AG04450 (cell line): ENCODE measurements around the gene RAB4A. TPM values are rescaled to one million over a fixed set of nuclear protein-coding genes. Genes with fewer than 3 reads are reported as not detected.

Experiments used
- CTCF ChIA-PET: fragments of 300-600, 350-600 bp; formaldehyde crosslinking; extraction: SDS; loops from one replicate; lab custom pipeline; 2022; ENCODE audit warnings: antibody characterized with exemption, inconsistent platforms; lab: Charles Lee
- POLR2A ChIA-PET: fragments of 350-600 bp; formaldehyde crosslinking; extraction: SDS; loops from one replicate; lab custom pipeline; 2021; ENCODE audit warnings: antibody characterized with exemption, inconsistent platforms; lab: Yijun Ruan, JAX
- DNase-seq: peaks from one replicate; pipeline ENCODE4 v3.0.0-alpha.2; 2011; ENCODE audit warnings: low read depth, low spot score
- H3K27ac ChIP-seq: one replicate; pipeline ENCODE4 v1.5.1; 2012; ENCODE audit warnings: low read depth, low read length, control low read depth
- H3K27me3 ChIP-seq: one replicate; pipeline ENCODE4 v1.6.0; 2012; ENCODE audit warnings: low read length; ENCODE audit not compliant: control insufficient read depth, insufficient read depth
- H3K4me3 ChIP-seq: 2 replicates; pipeline ENCODE4 v1.5.1; 2011; ENCODE audit warnings: mild to moderate bottlenecking, low read depth, low read length, control low read depth
- H3K9me3 ChIP-seq: 2 replicates; pipeline ENCODE4 v1.5.1; 2012; ENCODE audit warnings: low read length; ENCODE audit not compliant: control insufficient read depth, insufficient read depth
- CTCF ChIP-seq: IDR thresholded peaks from 2 replicates; pipeline ENCODE4 v1.5.1; 2011; ENCODE audit warnings: low read depth, low read length, control low read depth, inconsistent platforms
- polyA plus RNA-seq: library from polyadenylated mRNA; depleted of rRNA; stranded (reverse); fragments of >200 nt; gene quantifications from 2 replicates; pipeline ENCODE4 v1.2.3, GENCODE V29; 2011

The RAB4A gene
- polyA plus RNA-seq, 1 experiment, result 50.6 TPM

- no peak for DNase-seq
- ChIA-PET CTCF (no interaction called here), POLR2A (no interaction called here)
- H3K27me3 ChIP-seq, result no peaks in the 10 kb centered on the region
- H3K9me3 ChIP-seq, result no peaks in the 10 kb centered on the region
- TF ChIP-seq CTCF, result no peak
- no peak overlapping the region for H3K4me3 ChIP-seq
- H3K27ac ChIP-seq, result no peak overlapping the region
These were observed 38.8 kb downstream of the RAB4A start for GRCh38 chr1:229309684-229310083.

- no peak for TF ChIP-seq CTCF
- CTCF ChIA-PET, result no interaction called here
- Histone ChIP-seq H3K9me3 (no peaks in the 10 kb centered on the region), H3K27ac (no peak overlapping the region), H3K4me3 (no peak overlapping the region), H3K27me3 (no peaks in the 10 kb centered on the region)
- POLR2A ChIA-PET, result no interaction called here
- no peak for DNase-seq
These were observed 39.9 kb downstream of the RAB4A start for GRCh38 chr1:229310833-229311232.

GRCh38 chr1:229316166-229316565 is 45.3 kb downstream of the RAB4A start:
- POLR2A ChIA-PET, result no interaction called here
- no peaks in the 10 kb centered on the region for H3K27me3 ChIP-seq
- no peak overlapping the region for H3K27ac ChIP-seq
- no peak for TF ChIP-seq CTCF
- H3K4me3 ChIP-seq, result no peak overlapping the region
- H3K9me3 ChIP-seq, result no peaks in the 10 kb centered on the region
- no peak for DNase-seq
- CTCF ChIA-PET, result no interaction called here

- no peak for DNase-seq
- TF ChIP-seq CTCF, result no peak
- Histone ChIP-seq H3K27ac (no peak overlapping the region), H3K4me3 (no peak overlapping the region), H3K9me3 (no peaks in the 10 kb centered on the region), H3K27me3 (no peaks in the 10 kb centered on the region)
- CTCF ChIA-PET, result no interaction called here
- POLR2A ChIA-PET, result no interaction called here
These were observed 47.1 kb downstream of the RAB4A start for GRCh38 chr1:229318056-229318455.

GRCh38 chr1:229319487-229319886 is 48.6 kb downstream of the RAB4A start:
- Histone ChIP-seq H3K4me3 (no peak overlapping the region), H3K9me3 (no peaks in the 10 kb centered on the region), H3K27ac (no peak overlapping the region), H3K27me3 (no peaks in the 10 kb centered on the region)
- ChIA-PET POLR2A (no interaction called here), CTCF (no interaction called here)
- no peak for DNase-seq
- TF ChIP-seq CTCF, result no peak
